Left cardiac atrium (tissue), 4 donors: ENCODE measurements around the gene EMC6. TPM values are rescaled to one million over a fixed set of nuclear protein-coding genes. Genes with fewer than 3 reads are reported as not detected.
A peak's percentile ranks its signal among the peaks of the same experiment; 100 is the strongest.

Experiments used
- ATAC-seq, 2 donors: fragments of 200-7000 bp; cut with Tn5 transposase; one replicate each; pipeline ENCODE4 v1.9.1; 2020; ENCODE audit warnings: mild to moderate bottlenecking in 2 of 2, moderate library complexity in 2 of 2
- DNase-seq: peaks from one replicate; pipeline ENCODE4 v3.0.0-alpha.2; 2020
- intact Hi-C, 2 donors: fragments of 100-400 bp; cut with DNase I; formaldehyde crosslinking; loops; one replicate each; pipeline versions ENCODE4 v1.14.1 to v1.15.1; 2022 to 2023
- total RNA-seq, 2 donors: library from RNA; stranded (reverse); fragmentation: NEBNext Ultra II Directional; extraction: Animal tissue kit (Norgen Biotek cat#: 25700); gene quantifications; one replicate each; pipeline ENCODE4 v1.2.1, GENCODE V29; 2021
- donor health status: DM: no; HTN: yes; CAD: no.
- donor health status: DM: no; HTN: yes; CAD: no; lungs with severe emphysema.
- donor health status: DM: yes; HTN: yes; CAD: no.
- donor health status: Dilated cardiomyopathy.

Gene EMC6
- total RNA-seq, 2 donors from 2014 or later: 51.8 to 51.9 TPM

DNA sequence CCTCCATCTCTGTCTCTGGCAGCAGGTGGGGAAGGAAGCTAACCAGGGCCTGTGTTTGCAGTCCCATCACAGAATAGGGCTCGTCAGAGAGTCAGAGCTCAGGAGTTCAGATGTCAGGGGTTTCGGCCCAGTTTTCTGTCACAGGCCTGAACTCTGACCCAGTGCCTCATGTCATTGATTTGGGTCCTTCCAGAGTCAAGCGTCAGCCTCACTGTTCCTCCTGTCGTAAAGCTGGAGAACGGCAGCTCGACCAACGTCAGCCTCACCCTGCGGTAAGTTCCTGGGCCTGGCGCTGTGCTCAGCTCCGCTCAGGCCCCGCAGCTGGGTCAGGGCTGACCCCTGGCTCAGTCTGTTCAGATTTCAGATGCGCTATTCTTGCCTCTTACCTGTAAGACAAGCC is 21.4 kb upstream of the EMC6 start:
- no peak for DNase-seq

DNA sequence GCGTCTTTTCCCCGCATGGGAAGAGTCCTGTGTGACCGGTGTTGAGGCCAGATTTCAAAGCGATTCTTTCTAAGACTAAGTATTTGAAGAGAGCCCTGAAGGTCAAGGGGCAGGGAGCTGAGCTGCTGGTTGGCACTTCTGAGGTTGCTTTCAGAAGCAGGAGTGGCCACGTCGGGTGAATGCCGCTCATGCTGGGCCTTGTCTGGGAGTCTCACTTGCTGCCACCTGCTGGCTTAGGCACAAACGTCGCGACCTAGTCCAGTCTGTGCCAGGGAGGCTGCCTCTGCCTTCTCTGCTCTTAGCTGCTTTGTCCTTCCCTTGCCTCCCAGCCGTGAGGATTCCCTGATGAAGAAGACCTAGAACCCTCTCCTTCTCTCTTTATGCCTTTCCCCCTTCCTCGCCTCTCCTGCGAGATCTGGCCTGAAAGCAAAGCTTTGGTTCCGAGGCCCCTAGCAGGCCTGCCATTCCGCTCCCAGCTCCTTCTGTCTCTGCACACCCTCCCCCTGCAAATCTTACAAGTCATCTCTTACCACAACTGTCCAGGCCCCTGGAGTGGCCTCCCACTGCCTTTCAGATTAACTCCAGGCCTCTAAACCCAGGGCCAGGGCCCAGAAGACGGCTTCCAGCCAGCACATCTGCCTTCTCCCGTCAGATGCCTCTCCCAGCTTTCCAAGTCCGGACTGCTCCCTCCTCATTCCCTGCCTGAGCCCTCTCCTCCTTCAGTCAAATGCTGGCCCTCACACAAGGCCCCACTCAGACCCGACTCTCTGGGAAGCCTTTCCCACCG is 20.6 kb upstream of the EMC6 start:
- intact Hi-C loops: loop anchor here in 1 of 2 donors (10.0 kb wide), 1 partner anchor 603 kb away; no protein-coding TSS in a partner anchor
- ATAC-seq: peak; percentile 66 to 88
- peak; percentile 57 for DNase-seq

More for the DNA sequence above, 21.4 kb upstream of the EMC6 start:
- intact Hi-C loops: loop anchor here in 1 of 2 donors (10.0 kb wide), 1 partner anchor 602 kb away; no protein-coding TSS in a partner anchor
- peak in 1 of 2 donors; percentile 5 for ATAC-seq

DNA sequence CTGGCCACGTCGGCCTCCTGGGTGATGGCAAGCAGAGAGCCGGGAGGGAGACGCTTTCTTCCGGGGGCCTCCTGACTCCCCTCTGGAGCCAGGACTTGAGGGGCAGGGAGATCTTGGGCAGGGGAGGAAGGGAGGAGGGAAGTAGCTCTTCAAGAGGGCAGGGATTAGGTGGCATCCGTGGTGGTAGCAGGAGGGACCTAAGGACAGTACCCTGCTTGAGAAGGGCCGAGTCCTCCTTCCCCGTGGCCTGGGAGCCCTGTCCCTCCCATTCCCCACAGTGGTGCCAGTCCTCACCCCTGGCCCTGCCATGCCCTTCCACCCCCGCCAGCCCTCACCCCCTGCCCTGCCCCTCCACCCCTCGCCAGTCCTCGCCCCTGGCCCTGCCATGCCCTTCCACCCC is 12.8 kb upstream of the EMC6 start:
- intact Hi-C loops: no loop called here
- no peak for DNase-seq
- ATAC-seq: no peak

DNA sequence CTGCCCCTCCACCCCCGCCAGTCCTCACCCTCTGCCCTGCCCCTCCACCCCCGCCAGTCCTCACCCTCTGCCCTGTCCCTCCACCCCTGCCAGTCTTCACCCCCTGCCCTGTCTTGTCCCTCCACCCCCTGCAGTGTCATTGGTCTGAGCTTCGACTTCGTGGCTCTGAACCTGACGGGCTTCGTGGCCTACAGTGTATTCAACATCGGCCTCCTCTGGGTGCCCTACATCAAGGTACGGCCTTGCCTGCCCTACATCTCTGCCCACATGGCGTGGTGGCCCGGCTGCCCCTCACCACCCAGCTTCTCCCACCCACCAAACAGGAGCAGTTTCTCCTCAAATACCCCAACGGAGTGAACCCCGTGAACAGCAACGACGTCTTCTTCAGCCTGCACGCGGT is 12.3 kb upstream of the EMC6 start:
- DNase-seq (no peak), ATAC-seq (no peak)
- intact Hi-C loops: no loop called here

DNA sequence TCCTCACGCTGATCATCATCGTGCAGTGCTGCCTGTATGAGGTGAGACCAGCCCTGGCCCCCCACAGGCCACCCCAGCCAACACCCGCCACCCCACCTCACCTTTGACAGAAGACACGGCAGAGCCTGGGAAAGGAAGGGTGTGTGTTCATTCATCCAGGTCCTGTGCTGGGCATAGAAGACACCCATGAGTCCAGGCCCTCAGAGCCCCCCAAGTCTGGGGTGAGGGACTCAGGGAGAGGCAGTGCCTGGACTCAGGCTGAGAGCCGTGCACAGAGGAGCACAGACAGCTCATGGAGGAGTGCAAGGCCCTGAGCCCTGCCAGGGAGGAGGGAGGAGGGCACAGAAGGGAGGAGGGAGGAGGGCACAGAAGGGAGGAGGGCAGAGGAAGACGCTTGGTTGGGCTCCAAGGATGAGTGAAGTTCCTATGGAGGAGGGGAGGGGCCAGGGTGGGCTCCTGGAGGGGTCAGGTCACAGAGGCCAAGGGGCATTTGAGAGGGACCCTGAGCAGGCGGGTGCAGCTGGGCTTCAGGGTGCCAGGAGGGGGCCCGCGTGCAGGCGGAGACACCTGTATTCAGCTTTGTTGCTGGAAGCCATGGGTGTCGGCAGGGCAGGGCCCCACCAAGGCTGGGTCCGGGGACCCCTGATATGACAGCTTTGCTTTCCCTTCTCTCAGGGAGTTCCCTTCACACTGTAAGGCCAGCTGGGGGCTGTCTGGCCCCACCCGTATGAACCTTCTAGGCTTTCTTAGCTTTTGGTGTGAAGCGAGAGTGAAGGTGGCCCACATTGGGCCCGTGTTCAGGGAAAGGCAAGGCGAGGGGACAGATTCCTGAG is 11.6 kb upstream of the EMC6 start:
- ATAC-seq (no peak), DNase-seq (no peak)
- intact Hi-C loops: no loop called here

DNA sequence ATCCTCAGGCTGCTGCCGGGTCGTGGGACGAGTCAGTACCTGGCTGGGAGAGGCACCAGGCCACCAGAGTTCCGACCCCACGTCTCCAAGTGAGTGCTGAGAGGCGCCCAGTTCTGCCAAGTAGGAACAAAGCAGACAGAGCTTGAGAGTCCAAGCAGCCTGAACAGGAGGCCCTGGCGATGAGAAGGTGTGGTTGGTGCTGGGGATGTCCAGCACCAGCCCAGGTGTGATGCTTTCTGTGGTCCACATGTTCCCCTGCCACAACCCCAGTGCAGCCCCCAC is 11.1 kb upstream of the EMC6 start:
- intact Hi-C loops: no loop called here
- ATAC-seq (no peak), DNase-seq (no peak)

DNA sequence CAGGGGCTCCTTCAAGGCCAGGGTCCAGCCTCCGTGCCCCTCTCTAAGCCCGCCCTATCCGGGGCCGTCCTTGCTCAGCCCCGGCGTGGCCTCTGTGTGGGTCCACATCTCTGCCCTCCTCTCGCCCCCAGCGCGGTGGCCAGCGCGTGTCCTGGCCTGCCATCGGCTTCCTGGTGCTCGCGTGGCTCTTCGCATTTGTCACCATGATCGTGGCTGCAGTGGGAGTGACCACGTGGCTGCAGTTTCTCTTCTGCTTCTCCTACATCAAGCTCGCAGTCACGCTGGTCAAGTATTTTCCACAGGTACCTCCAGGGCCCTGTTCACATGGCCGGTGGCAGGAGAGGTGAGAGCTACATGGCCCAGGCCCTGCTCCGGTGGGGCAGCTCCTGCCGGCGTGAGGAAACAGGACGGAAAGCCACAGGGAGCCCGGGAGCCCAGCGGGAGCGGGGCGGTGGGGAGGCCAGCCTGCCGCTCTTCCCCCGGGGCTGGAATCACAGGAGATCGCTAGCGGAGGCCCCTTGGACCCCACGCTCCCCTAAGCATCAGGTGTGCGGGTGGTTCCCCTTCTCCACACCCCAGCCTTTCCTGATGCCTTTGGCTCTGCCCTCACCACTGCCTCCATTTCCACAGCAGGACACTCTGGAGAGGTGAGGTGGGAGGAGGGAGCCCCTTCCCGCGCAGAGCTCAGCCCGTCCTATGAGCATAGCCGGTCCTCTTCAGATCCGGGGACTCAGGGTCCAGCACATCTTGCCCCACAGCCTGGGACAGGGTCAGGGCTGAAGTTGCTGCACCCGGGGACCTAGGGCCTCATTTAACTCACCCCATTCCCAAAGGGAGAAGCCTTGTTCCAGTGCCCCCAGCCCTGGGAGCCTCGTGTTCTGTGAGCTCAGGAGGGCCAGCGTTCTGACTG is 10.5 kb upstream of the EMC6 start:
- intact Hi-C loops: no loop called here
- DNase-seq (no peak), ATAC-seq (no peak)

DNA sequence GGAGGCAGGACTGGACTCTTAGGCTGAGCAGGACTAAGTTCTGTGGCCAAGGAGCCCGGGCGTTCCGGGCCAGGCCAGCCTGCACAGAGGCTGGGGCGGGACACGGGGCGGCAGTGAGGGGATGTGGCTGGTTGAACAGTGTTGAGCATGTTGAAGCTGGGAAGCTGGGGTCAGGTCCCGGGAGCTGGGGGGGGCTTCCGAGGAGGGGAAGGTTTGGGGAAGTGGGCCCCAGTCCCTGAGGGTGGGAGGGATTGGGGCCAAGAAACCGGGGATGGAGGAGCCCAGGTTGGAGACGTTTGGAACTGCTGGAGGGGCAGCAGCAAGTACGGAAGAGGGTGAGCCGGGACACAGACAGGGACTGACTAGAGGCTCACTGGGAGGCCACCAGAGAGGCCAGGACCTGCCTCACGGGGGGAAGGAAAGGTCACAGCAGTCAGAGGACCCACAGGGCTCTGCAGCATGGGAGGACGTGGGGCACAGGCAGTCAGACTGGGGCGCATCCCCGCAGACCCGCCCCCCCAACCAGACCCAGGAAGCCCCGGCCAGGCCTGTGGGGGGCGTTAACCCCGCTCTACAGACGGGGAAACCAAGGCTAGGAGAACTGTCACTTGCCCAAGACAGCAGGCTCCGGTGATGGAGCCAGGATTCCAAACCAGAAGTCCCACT is 9.7 kb upstream of the EMC6 start:
- ATAC-seq (peak in 1 of 2 donors; percentile 3), DNase-seq (no peak)
- intact Hi-C loops: no loop called here

DNA sequence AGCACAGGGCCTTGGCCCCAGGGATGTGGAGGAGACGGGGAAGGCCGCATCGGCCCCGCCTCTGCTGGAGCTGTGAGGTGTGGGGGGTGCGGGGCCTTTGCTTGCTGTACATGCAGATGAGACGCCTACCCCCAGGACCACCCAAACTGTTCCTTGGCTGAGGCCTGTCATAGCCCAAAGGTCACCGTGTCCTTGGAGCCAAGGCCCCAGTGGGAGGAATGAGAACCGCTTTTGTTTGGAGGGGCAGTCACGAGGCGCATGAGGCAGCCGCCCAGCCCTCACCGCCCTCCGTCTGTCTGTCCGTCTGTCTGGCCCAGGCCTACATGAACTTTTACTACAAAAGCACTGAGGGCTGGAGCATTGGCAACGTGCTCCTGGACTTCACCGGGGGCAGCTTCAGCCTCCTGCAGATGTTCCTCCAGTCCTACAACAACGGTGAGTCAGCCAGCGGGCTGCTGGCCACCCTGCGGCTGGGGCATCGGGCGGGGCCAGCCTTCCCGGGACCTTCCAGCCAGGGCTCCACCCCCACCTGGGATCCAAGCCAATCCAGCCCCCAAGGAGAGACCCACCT is 9.0 kb upstream of the EMC6 start:
- peak; percentile 63 to 78 for ATAC-seq
- intact Hi-C loops: no loop called here
- DNase-seq: peak; percentile 84

DNA sequence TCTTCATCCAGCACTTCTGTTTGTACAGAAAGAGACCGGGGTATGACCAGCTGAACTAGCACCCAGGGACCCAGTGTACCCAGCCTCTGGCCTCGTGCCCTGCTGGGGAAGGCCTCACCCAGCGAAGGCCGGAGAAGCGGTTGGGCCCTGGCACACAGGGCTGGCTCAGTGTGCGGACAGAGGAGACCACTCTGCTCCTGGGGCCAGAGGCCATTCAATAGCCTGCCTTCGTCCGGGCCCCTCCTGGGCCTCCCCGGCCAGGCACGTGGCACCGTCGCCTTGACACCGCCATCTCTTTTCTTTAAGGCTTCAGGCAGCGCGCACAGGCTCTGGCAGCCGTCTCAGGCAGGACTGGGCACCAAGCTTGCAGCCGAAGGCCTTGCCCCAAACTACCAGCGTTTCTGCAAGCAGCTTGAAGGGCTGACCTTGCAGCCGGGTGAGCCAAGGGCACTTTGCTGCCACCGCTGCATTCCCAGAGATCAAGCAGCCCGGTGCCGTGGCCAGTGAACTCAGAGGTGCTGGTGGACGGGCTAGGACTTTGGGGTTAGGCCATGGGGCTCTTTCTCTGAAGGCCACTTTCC is 8.2 kb upstream of the EMC6 start:
- intact Hi-C loops: no loop called here
- ATAC-seq: peak; percentile 22 to 24
- no peak for DNase-seq

DNA sequence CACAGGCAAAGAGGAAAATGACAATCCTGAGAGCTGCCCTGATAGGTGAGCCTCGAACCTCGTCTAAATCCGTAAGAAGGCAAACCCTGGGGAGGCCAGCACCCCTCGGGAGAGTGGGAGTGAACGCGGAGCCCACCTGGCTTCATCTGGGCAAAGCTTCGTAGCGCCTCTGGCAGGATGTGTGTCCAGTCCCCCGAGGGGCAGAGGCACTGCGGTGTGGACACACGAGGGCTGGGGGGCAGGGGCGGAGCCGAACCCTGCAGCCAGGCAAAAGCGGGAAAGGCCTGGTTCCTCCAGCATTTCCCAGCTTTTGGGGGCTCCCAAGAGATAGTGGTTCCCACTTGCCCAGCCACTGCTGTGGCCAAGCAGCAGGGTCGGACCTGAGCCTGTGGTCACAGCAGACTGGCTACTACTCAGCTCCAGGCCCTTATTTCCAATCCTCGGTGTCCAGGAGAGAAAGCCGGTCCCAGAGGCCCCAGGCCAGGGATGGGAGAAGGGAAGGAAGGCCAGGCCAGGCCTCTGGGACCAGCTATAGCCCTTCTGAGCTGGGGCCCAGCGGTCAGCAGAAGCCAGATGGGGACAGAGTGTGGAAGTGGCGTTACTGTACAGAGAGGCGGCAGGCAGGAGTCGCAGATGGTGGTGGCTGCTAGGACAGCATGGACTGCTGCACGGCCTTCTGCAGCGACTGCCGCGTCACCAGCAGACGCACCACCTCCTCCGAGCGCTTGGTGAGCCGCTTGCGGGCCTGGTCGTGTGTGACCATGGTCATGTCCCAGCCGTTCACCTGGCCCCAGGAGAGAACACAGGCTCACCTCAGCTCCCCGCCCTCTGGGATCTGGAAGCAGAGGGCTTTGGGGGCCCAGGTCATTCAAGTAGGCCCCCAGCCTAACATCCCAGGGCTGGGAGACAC is 5.3 kb upstream of the EMC6 start:
- no peak for ATAC-seq
- no peak for DNase-seq
- intact Hi-C loops: no loop called here

DNA sequence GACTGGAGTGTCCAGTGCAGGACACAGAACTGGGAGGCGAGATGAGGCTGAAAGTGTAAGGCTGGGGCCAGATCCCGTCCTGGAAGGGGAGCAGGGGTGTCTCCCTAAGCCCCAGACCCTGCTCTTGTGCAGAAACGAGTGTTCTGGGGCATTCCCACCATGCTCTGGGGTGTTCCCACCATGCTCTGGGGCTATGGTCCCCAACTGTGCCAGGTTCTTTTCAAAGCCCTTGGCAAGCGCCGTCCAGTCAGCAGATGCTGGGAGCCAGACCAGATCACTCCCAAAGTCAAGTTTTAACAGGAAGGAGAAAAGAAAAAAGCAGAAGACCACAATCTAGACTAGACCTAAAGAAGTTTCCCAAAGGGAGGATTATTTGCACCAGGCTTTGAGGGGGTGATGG is 2.8 kb upstream of the EMC6 start:
- ATAC-seq (no peak), DNase-seq (no peak)
- intact Hi-C loops: no loop called here

DNA sequence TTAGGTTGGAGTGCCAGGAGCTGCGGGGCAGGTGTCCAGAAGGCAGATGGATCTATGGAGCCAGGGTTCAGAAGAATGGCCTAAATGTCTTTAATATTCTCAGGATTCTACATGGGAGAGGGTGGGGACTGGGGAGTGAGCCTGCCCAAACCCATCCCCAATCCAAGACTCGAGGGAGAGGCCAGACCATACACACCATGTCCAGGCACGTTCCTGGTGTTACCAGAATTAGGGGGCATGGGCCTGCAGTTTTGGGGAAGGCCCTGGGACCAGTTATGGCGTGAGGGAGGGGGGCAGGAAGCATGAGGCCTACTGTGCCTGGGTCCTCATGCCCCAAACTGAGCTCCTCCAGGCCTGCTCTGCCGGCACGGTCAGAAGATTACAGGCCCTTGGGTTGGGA is 2.1 kb upstream of the EMC6 start:
- DNase-seq (no peak), ATAC-seq (no peak)
- intact Hi-C loops: no loop called here

DNA sequence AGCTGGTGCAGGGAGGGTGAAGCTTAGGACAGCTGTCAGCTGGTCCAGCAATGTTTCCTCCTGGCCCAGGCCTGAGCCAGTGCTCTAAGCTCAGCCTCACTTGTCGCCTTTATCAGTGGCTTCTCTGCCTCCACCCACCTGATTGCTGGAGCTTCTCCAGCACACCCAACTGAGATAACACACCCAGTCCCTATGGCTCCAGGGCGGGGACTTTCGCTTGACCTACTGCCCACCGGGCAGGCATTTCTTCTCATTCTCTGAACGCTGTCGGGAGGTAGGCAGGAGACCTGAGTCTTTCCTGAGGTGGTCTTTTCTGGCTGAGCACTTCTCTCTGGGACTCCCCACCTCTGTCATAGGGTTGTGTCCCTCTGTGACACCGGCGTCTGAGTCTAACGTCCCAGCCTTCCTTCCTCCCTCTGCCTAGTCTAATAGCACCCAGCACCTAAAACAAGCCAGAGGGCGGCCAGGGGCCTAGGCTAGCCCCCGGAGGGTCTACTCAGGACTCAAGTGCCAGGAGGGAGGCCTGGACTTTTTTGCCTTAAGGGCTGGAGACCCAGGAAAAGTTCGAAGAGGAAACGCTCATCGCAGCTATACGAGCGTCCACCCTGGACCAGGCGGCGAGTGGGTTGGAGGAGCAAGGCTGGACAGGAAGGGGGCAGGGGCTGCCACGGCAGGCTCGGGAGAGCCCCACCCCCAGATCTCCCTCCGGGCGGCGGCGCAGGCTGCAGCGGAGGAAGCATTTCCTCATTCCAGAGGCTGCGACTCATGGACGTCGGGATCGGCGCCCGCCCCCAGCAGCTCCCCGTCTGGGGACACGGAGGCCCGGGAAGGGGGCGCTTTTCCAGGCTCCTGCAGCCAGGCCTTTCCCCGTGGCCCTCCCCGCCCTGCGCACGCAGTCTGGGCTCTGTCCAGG is 990 bp upstream of the EMC6 start:
- intact Hi-C loops: no loop called here
- peak; percentile 94 for DNase-seq
- ATAC-seq: peak; percentile 84 to 90

DNA sequence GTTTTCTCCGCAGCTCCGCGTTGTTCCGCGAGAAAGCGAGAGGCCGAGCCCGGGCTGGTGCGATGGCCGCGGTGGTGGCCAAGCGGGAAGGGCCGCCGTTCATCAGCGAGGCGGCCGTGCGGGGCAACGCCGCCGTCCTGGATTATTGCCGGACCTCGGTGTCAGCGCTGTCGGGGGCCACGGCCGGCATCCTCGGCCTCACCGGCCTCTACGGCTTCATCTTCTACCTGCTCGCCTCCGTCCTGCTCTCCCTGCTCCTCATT is 404 bp downstream of the EMC6 start:
- intact Hi-C loops: no loop called here
- DNase-seq: no peak
- no peak for ATAC-seq

DNA sequence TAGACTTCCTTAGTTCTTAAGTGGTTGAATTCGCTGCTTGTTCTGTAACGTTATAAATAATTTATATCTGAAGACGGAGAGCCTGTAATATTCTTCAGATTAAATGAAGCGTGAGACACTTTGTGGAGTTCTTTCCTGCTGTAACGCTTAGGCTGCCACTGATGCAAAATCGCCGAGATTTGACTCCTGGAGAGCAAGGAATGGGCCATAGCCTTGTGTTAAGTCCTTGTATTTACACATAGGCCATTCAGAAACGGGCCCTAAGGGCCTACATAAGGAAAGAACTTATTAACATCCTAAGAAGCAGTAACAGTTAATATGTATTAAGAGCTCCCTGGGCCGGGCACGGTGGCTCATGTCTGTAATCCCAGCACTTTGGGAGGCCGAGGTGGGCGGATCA is 936 bp downstream of the EMC6 start:
- DNase-seq: no peak
- intact Hi-C loops: no loop called here
- no peak for ATAC-seq

DNA sequence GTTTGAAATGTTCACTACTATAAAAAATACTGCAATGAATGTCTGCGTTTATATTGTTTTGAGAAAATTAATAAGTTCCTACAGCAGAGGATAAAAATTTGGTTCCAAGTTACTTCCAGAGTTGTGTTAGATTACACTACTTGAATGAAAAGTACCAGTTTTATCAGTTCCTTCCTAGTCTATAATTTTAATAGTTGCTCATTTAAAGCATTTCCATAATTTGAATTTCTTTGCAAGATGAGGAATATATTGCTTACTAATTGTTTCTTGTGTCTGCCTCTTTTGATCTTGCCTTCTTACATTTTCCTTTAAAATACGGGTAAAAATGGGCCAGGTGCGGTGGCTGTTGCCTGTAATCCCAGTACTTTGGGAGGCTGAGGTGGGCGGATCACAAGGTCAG is 4.0 kb downstream of the EMC6 start:
- DNase-seq (no peak), ATAC-seq (no peak)
- intact Hi-C loops: no loop called here
